Tibial nerve (tissue), 3 donors: ENCODE results near the gene ARMH1.

Source experiments
- CTCF ChIP-seq, 5 experiments: fragments of 200-600 bp in 3 of 5; fragments of 450-650 bp in 2 of 5; sonication (generic) in 3 of 5; IDR thresholded peaks; one replicate each; pipeline ENCODE4 v1.5.1; 2016 to 2019; ENCODE audit warnings: antibody characterized with exemption in 5 of 5, mild to moderate bottlenecking in 3 of 5, moderate library complexity in 2 of 5
- POLR2A ChIP-seq, 2 donors: fragments of 450-650 bp; IDR thresholded peaks; one replicate each; pipeline ENCODE4 v1.6.1; 2017; ENCODE audit warnings: antibody characterized with exemption in 2 of 2, mild to moderate bottlenecking in 2 of 2, moderate library complexity in 2 of 2

DNA sequence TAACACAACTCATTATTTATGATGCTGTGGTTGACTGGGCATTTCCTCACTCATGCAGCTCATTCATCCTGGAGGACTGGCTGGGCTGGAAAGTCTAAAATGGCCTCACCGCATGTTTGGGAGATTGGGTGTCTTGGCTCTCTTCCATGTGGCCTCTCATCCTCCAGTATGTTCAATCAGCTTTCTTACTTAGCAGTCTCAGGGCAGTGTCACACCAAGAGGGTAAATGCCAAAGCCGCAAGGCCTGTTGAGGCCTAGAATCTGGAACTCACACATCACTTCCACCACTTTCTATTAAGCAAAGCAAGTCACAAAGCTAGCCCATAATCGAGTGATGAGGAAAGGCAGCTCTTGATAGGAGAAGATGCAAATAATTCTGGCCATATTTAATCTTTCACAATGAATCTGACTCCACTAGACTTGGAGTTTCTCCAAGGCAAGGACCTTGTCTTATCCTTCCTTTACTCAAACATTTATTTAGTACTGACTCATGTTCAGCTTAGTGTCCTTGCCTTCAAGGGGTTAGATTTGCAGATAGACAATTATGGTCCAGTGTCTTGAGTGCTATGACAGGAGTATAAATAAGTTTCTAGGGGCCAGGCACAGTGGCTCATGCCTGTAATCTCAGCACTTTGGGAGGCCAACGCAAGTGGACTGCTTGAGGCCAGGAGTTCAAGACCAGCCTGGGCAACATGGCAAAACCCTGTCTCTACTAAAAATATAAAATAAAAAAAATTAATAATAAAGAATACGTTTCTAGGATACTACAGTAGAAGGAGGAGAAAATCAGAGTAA, 45.4 kb upstream of the ARMH1 start:
- TF ChIP-seq POLR2A (IDR thresholded peaks at IDR 0.05) (no peak), CTCF (IDR thresholded peaks at IDR 0.05) (no peak)
